ENCODE results near the gene BRD9.

The BRD9 gene

DNA sequence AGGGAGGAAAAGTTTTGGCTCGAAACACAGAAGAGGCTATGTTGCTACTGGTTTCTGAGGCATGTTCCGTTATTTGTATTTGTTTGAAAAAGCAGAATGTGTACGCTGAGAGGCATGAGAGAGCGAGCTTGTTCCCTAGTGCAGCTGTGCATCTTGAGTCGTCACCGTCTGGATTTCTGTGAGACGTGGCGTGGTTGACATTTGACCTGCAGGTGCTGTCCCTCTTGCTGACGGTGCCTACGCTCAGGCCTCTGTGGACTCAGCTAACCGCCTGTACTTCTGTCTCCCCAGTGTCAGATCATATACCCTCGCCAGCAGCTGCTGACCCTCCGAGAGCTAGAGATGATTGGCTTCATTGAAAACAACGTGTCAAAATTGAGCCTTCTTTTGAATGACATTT, 21.6 kb upstream of the BRD9 start:
- no peak for TF ChIP-seq POLR2AphosphoS5 (IDR thresholded peaks at IDR 0.05; ENCODE audit: low read depth)
- TF ChIP-seq, protein P1, sequence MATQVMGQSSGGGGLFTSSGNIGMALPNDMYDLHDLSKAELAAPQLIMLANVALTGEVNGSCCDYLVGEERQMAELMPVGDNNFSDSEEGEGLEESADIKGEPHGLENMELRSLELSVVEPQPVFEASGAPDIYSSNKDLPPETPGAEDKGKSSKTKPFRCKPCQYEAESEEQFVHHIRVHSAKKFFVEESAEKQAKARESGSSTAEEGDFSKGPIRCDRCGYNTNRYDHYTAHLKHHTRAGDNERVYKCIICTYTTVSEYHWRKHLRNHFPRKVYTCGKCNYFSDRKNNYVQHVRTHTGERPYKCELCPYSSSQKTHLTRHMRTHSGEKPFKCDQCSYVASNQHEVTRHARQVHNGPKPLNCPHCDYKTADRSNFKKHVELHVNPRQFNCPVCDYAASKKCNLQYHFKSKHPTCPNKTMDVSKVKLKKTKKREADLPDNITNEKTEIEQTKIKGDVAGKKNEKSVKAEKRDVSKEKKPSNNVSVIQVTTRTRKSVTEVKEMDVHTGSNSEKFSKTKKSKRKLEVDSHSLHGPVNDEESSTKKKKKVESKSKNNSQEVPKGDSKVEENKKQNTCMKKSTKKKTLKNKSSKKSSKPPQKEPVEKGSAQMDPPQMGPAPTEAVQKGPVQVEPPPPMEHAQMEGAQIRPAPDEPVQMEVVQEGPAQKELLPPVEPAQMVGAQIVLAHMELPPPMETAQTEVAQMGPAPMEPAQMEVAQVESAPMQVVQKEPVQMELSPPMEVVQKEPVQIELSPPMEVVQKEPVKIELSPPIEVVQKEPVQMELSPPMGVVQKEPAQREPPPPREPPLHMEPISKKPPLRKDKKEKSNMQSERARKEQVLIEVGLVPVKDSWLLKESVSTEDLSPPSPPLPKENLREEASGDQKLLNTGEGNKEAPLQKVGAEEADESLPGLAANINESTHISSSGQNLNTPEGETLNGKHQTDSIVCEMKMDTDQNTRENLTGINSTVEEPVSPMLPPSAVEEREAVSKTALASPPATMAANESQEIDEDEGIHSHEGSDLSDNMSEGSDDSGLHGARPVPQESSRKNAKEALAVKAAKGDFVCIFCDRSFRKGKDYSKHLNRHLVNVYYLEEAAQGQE (IDR thresholded peaks at IDR 0.05; ENCODE audit: insufficient replicate concordance, low read depth), result no peak
- TF ChIP-seq GABPA (IDR thresholded peaks at IDR 0.05; ENCODE audit: low read depth), result no peak
- TF ChIP-seq, protein P2, sequence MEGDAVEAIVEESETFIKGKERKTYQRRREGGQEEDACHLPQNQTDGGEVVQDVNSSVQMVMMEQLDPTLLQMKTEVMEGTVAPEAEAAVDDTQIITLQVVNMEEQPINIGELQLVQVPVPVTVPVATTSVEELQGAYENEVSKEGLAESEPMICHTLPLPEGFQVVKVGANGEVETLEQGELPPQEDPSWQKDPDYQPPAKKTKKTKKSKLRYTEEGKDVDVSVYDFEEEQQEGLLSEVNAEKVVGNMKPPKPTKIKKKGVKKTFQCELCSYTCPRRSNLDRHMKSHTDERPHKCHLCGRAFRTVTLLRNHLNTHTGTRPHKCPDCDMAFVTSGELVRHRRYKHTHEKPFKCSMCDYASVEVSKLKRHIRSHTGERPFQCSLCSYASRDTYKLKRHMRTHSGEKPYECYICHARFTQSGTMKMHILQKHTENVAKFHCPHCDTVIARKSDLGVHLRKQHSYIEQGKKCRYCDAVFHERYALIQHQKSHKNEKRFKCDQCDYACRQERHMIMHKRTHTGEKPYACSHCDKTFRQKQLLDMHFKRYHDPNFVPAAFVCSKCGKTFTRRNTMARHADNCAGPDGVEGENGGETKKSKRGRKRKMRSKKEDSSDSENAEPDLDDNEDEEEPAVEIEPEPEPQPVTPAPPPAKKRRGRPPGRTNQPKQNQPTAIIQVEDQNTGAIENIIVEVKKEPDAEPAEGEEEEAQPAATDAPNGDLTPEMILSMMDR (IDR thresholded peaks at IDR 0.05; ENCODE audit: insufficient read depth, low read length), result no peak
- no peak for TF ChIP-seq SPI1 (IDR thresholded peaks at IDR 0.05; ENCODE audit: borderline replicate concordance, low read depth)

DNA sequence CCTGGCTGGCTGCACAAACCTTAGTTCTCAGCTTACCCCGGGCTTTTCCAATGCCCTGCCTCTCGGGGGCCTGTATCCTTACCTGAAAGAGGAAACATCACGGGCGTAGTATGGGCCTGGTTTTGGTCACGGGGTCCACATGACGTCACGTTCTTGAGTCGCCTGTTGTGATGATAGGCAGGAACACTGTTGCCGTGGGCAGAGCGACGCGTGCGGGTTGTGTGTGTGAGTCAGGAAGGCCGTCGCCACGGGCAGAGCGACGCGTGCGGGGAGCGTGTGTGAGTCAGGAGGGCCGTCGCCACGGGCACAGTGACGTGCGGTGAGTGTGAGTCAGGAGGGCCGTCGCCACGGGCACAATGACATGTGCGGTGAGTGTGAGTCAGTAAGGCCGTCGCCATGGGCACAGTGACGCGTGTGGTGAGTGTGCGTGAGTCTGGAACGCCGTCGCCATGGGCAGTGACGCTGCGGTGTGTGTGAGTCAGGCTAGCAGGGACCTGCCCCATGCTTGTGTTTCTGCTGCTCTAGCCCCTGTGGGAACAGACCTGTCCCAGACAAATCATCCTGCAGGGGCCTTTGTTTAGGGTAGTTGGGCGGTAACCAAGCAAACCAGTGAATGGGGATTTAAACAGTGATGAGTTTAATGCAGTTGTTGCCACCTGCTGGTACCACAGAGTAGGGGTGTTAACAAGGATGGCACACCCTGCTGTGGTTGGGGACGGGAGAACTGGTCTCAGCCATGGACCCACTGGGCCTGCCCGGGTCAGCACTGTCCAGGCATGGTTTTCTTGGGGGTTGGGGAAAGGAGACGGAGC, 19.9 kb upstream of the BRD9 start:
- H3K27ac ChIP-seq (replicated peaks), result no peak overlapping the region
- peak in 1 of 2 experiments; percentile 31 for DNase-seq (ENCODE audit: low read depth in 1 of 2, low spot score in 1 of 2)
- TF ChIP-seq SPI1 (IDR thresholded peaks at IDR 0.05; ENCODE audit: borderline replicate concordance, low read depth) (no peak), GABPA (IDR thresholded peaks at IDR 0.05; ENCODE audit: low read depth) (no peak), POLR2AphosphoS5 (IDR thresholded peaks at IDR 0.05; ENCODE audit: low read depth) (no peak)
- TF ChIP-seq, protein P2 (IDR thresholded peaks at IDR 0.05; ENCODE audit: insufficient read depth, low read length), result no peak
- TF ChIP-seq, protein P1 (IDR thresholded peaks at IDR 0.05; ENCODE audit: insufficient replicate concordance, low read depth), result no peak
- H3K27me3 ChIP-seq (ENCODE audit: insufficient read depth, poor library complexity, severe bottlenecking), result no peaks in the 10 kb centered on the region
- H3K4me3 ChIP-seq (replicated peaks; ENCODE audit: insufficient read depth, low read length), result no peak overlapping the region

More for the DNA sequence above, 21.6 kb upstream of the BRD9 start:
- DNase-seq (ENCODE audit: low read depth in 1 of 2, low spot score in 1 of 2), result no peak
- H3K4me3 ChIP-seq (replicated peaks; ENCODE audit: insufficient read depth, low read length), result no peak overlapping the region
- H3K27me3 ChIP-seq (ENCODE audit: insufficient read depth, poor library complexity, severe bottlenecking), result no peaks in the 10 kb centered on the region
- no peak overlapping the region for H3K27ac ChIP-seq (replicated peaks)

DNA sequence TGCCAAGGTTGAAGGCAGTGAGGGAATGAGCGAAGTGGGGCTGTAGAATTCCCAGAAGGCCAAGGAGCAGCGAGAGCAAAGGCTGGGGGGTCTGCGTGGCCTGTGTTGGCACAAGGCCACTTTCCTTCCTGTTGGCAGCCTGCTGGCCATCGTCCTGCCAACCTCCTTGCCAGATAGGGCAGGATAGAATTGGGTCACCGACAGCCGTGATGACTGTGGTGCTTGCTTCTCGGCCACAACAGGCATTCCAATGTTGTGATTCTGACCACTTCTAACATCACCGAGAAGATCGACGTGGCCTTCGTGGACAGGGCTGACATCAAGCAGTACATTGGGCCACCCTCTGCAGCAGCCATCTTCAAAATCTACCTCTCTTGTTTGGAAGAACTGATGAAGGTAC, 19.0 kb upstream of the BRD9 start:
- TF ChIP-seq GABPA (IDR thresholded peaks at IDR 0.05; ENCODE audit: low read depth) (no peak), POLR2AphosphoS5 (IDR thresholded peaks at IDR 0.05; ENCODE audit: low read depth) (no peak), SPI1 (IDR thresholded peaks at IDR 0.05; ENCODE audit: borderline replicate concordance, low read depth) (no peak)
- TF ChIP-seq, protein P2 (IDR thresholded peaks at IDR 0.05; ENCODE audit: insufficient read depth, low read length), result no peak
- TF ChIP-seq, protein P1 (IDR thresholded peaks at IDR 0.05; ENCODE audit: insufficient replicate concordance, low read depth), result no peak
- no peak overlapping the region for H3K4me3 ChIP-seq (replicated peaks; ENCODE audit: insufficient read depth, low read length)
- DNase-seq (ENCODE audit: low read depth in 1 of 2, low spot score in 1 of 2), result no peak
- no peak overlapping the region for H3K27ac ChIP-seq (replicated peaks)
- no peaks in the 10 kb centered on the region for H3K27me3 ChIP-seq (ENCODE audit: insufficient read depth, poor library complexity, severe bottlenecking)

Measured in HL-60 (cell line).